H1 (cell line): Measurements from ENCODE around the gene HLF. TPM values are rescaled to one million over a fixed set of nuclear protein-coding genes. Genes with fewer than 3 reads are reported as not detected.

ENCODE experiments used
- CTCF ChIA-PET: fragments of 300-600 bp; sonication (Branson Sonifier 250); formaldehyde crosslinking; loops from one replicate; lab custom pipeline; 2021; ENCODE audit not compliant: partially characterized antibody; lab: Charles Lee
- POLR2A ChIA-PET: fragments of 300-600 bp; sonication (Branson Sonifier 250); formaldehyde crosslinking; loops from one replicate; lab custom pipeline; 2021; ENCODE audit warnings: inconsistent platforms; ENCODE audit not compliant: partially characterized antibody; lab: Charles Lee
- DNase-seq, 2 experiments: peaks; one replicate each; pipeline versions ENCODE4 v3.0.0 to v3.0.0-alpha.2; 2010 to 2022; ENCODE audit warnings: low spot score in 2 of 2, low read depth in 1 of 2, mixed read lengths in 1 of 2
- FAIRE-seq: peaks from 2 replicates; lab custom pipeline; 2011; peaks lifted over from hg19 to GRCh38; lab: Jason Lieb, UNC
- H2AFZ ChIP-seq: 2 replicates; pipeline ENCODE4 v1.8.1; 2012; ENCODE audit warnings: low read length, inconsistent platforms
- H2AK5ac ChIP-seq: 2 replicates; pipeline ENCODE4 v1.6.1; 2013; ENCODE audit warnings: low read depth, low read length
- H2BK120ac ChIP-seq: replicated peaks from 2 replicates; pipeline ENCODE3; 2013; ENCODE audit warnings: low read depth, low read length, inconsistent platforms
- H2BK12ac ChIP-seq: 2 replicates; pipeline ENCODE4 v1.6.1; 2013; ENCODE audit warnings: low read depth, low read length
- H2BK15ac ChIP-seq: 2 replicates; pipeline ENCODE4 v1.6.1; 2013; ENCODE audit warnings: low read length
- H2BK20ac ChIP-seq: 2 replicates; pipeline ENCODE4 v1.6.1; 2013; ENCODE audit warnings: low read length
- H2BK5ac ChIP-seq: 2 replicates; pipeline ENCODE4 v1.6.1; 2013; ENCODE audit warnings: low read depth, low read length
- H3K14ac ChIP-seq: 2 replicates; pipeline ENCODE4 v1.6.1; 2013; ENCODE audit warnings: inconsistent platforms; ENCODE audit not compliant: insufficient read length
- H3K18ac ChIP-seq: 2 replicates; pipeline ENCODE4 v1.6.1; 2013; ENCODE audit warnings: low read length; ENCODE audit errors: extremely low read depth
- H3K23ac ChIP-seq: 2 replicates; pipeline ENCODE4 v1.6.1; 2013; ENCODE audit warnings: inconsistent platforms; ENCODE audit not compliant: insufficient read length
- H3K23me2 ChIP-seq: 2 replicates; pipeline ENCODE4 v1.6.1; 2013; ENCODE audit warnings: low read depth, low read length
- H3K27ac ChIP-seq: 2 replicates; pipeline ENCODE4 v1.6.1; 2011; ENCODE audit warnings: low read depth, low read length, inconsistent platforms
- H3K27me3 ChIP-seq, 4 experiments: replicated peaks in 1 of 4; 1 replicate in 1 of 4; 2 replicates in 3 of 4; pipeline versions ENCODE4 v1.6.1 to v1.8.1; 2011 to 2013; ENCODE audit warnings: low read length in 3 of 4, mild to moderate bottlenecking in 3 of 4, inconsistent platforms in 2 of 4, mixed read lengths in 2 of 4, moderate library complexity in 1 of 4; ENCODE audit not compliant: control insufficient read depth in 3 of 4, insufficient read depth in 3 of 4; ENCODE audit errors: extremely low read depth in 1 of 4
- H3K36me3 ChIP-seq, 4 experiments: 2 replicates each; pipeline versions ENCODE4 v1.6.1 to v1.8.1; 2011 to 2013; ENCODE audit warnings: mild to moderate bottlenecking in 4 of 4, low read length in 3 of 4, moderate library complexity in 2 of 4, control low read depth in 1 of 4, inconsistent platforms in 1 of 4; ENCODE audit not compliant: insufficient read depth in 4 of 4, control insufficient read depth in 2 of 4
- H3K4ac ChIP-seq: replicated peaks from 2 replicates; pipeline ENCODE3; 2013; ENCODE audit warnings: low read length, low read depth, mixed read lengths, inconsistent platforms; ENCODE audit not compliant: insufficient read length
- H3K4me1 ChIP-seq, 4 experiments: replicated peaks in 1 of 4; 1 replicate in 1 of 4; 2 replicates in 3 of 4; pipeline versions ENCODE4 v1.6.1 to v1.8.1; 2011 to 2013; ENCODE audit warnings: low read length in 3 of 4, inconsistent platforms in 2 of 4, mixed read lengths in 1 of 4; ENCODE audit not compliant: insufficient read depth in 4 of 4, control insufficient read depth in 3 of 4
- H3K4me2 ChIP-seq, 2 experiments: 2 replicates each; pipeline versions ENCODE4 v1.6.1 to v1.8.1; 2011 to 2013; ENCODE audit warnings: low read depth in 2 of 2, low read length in 2 of 2, control low read depth in 1 of 2, inconsistent platforms in 1 of 2, mild to moderate bottlenecking in 1 of 2; ENCODE audit not compliant: insufficient read depth in 1 of 2
- H3K4me3 ChIP-seq, 4 experiments: fragments of 200-600, 300-600 bp in 1 of 4; sonication (generic), shearing (Covaris generic), sonication (Bioruptor Twin) in 1 of 4; 2 replicates each; pipeline versions ENCODE4 v1.5.1 to v1.8.1; 2011 to 2016; ENCODE audit warnings: low read length in 4 of 4, low read depth in 3 of 4, control low read depth in 2 of 4, inconsistent platforms in 2 of 4, mild to moderate bottlenecking in 2 of 4, mixed read lengths in 1 of 4, moderate library complexity in 1 of 4; ENCODE audit not compliant: insufficient read depth in 2 of 4; ENCODE audit errors: extremely low read depth in 1 of 4
- H3K56ac ChIP-seq: replicated peaks from 2 replicates; pipeline ENCODE3; 2013; ENCODE audit warnings: low read depth, mild to moderate bottlenecking, mixed read lengths, low read length, inconsistent platforms; ENCODE audit not compliant: insufficient read length
- H3K79me1 ChIP-seq: 2 replicates; pipeline ENCODE4 v1.6.1; 2013; ENCODE audit warnings: low read depth, low read length, control low read depth
- H3K79me2 ChIP-seq, 2 experiments: 2 replicates each; pipeline versions ENCODE4 v1.6.1 to v1.8.1; 2012 to 2013; ENCODE audit warnings: low read length in 2 of 2, mild to moderate bottlenecking in 2 of 2, inconsistent platforms in 1 of 2; ENCODE audit not compliant: insufficient read depth in 2 of 2, control insufficient read depth in 1 of 2
- H3K9ac ChIP-seq, 4 experiments: replicated peaks in 1 of 4; 1 replicate in 1 of 4; 2 replicates in 3 of 4; pipeline versions ENCODE4 v1.6.1 to v1.8.1; 2011 to 2013; ENCODE audit warnings: low read depth in 3 of 4, low read length in 3 of 4, control low read depth in 2 of 4, mild to moderate bottlenecking in 2 of 4, moderate library complexity in 2 of 4, inconsistent platforms in 1 of 4; ENCODE audit errors: extremely low read depth in 1 of 4
- H3K9me3 ChIP-seq, 2 experiments: 2 replicates each; pipeline versions ENCODE4 v1.6.1 to v1.8.1; 2012 to 2013; ENCODE audit warnings: mild to moderate bottlenecking in 2 of 2, moderate library complexity in 2 of 2, control low read depth in 1 of 2, inconsistent platforms in 1 of 2, low read depth in 1 of 2, low read length in 1 of 2, mixed read lengths in 1 of 2; ENCODE audit not compliant: insufficient read depth in 2 of 2
- H4K20me1 ChIP-seq, 2 experiments: replicated peaks in 1 of 2; 2 replicates each; pipeline versions ENCODE3 to v1.8.1; 2011 to 2013; ENCODE audit warnings: inconsistent platforms in 2 of 2, low read length in 2 of 2, mild to moderate bottlenecking in 1 of 2; ENCODE audit not compliant: insufficient read depth in 2 of 2, control insufficient read depth in 1 of 2
- H4K5ac ChIP-seq: 2 replicates; pipeline ENCODE4 v1.6.1; 2013; ENCODE audit warnings: low read length, low read depth, mixed read lengths, inconsistent platforms; ENCODE audit not compliant: insufficient read length
- H4K8ac ChIP-seq: 2 replicates; pipeline ENCODE4 v1.8.0; 2013; ENCODE audit warnings: mild to moderate bottlenecking, moderate library complexity, low read length, inconsistent platforms; ENCODE audit not compliant: insufficient read depth; ENCODE audit errors: extremely low read depth
- H4K91ac ChIP-seq: replicated peaks from 2 replicates; pipeline ENCODE3; 2013; ENCODE audit warnings: low read length, mixed read lengths, inconsistent platforms; ENCODE audit not compliant: insufficient read length
- EZH2 ChIP-seq: fragments of 200-600 bp; sonication (generic); IDR thresholded peaks from 2 replicates; pipeline ENCODE4 v1.7.1; 2012; ENCODE audit warnings: low read depth, mild to moderate bottlenecking, moderate library complexity, low read length, inconsistent platforms; ENCODE audit not compliant: severe bottlenecking
- GABPA ChIP-seq: IDR thresholded peaks from 2 replicates; pipeline ENCODE4 v1.6.1; 2011; ENCODE audit warnings: mild to moderate bottlenecking, low read length, moderate library complexity, borderline replicate concordance; ENCODE audit not compliant: insufficient read depth
- HDAC6 ChIP-seq: IDR thresholded peaks from one replicate; pipeline ENCODE4 v1.7.1; 2012; ENCODE audit warnings: low read depth, mild to moderate bottlenecking, inconsistent platforms, low read length, moderate library complexity
- KDM1A ChIP-seq: fragments of 200-600, 300-600 bp; sonication (generic); IDR thresholded peaks from 2 replicates; pipeline ENCODE4 v1.7.1; 2016; ENCODE audit warnings: mild to moderate bottlenecking, low read length, borderline replicate concordance
- PHF8 ChIP-seq: fragments of 200-600 bp; sonication (generic); conservative IDR thresholded peaks from 2 replicates; pipeline ENCODE4 v1.7.1; 2012; ENCODE audit warnings: low read depth, mild to moderate bottlenecking, inconsistent platforms, low read length, moderate library complexity
- POLR2A ChIP-seq, 2 experiments: IDR thresholded peaks; 1 replicate in 1 of 2; 2 replicates in 1 of 2; pipeline ENCODE4 v1.6.1; 2011; ENCODE audit warnings: low read depth in 2 of 2, low read length in 2 of 2, mild to moderate bottlenecking in 2 of 2; ENCODE audit errors: control extremely low read depth in 1 of 2
- POLR2AphosphoS5 ChIP-seq: IDR thresholded peaks from 2 replicates; pipeline ENCODE4 v1.6.1; 2011; ENCODE audit warnings: low read depth, low read length
- RBBP5 ChIP-seq: IDR thresholded peaks from 2 replicates; pipeline ENCODE4 v1.7.1; 2012; ENCODE audit warnings: low read depth, mild to moderate bottlenecking, inconsistent platforms, low read length, moderate library complexity, borderline replicate concordance
- SP4 ChIP-seq: IDR thresholded peaks from 2 replicates; pipeline ENCODE4 v1.6.1; 2012; ENCODE audit warnings: low read length, inconsistent platforms
- WGBS, 2 experiments: shearing (Covaris generic) in 1 of 2; methylation state at CpG; one replicate each; pipeline versions ENCODE4 v1.1.6 to v1.1.7; 2013 to 2015; ENCODE audit warnings: low lambda C conversion rate in 2 of 2, mixed read lengths in 2 of 2, inconsistent platforms in 1 of 2, low coverage in 1 of 2, missing lambda C conversion rate in 1 of 2; ENCODE audit not compliant: insufficient replicate concordance in 2 of 2, insufficient coverage in 1 of 2, insufficient read length in 1 of 2; ENCODE audit errors: extremely low coverage in 1 of 2, missing lambda C conversion rate in 1 of 2; 5-methylcytosine and 5-hydroxymethylcytosine counted together
- long read RNA-seq, 2 experiments: library from RNA in 1 of 2; library from capped mRNA in 1 of 2; stranded (forward); transcript quantifications; one replicate each; pipeline ENCODE4 v2.0.0, GENCODE V29; 2021; ENCODE audit warnings: inconsistent platforms in 1 of 2
- polyA minus RNA-seq, 3 experiments: library from RNA; depleted of rRNA, polyadenylated mRNA; stranded (reverse); fragments of >200 nt; gene quantifications; 1 replicate in 2 of 3; 2 replicates in 1 of 3; pipeline ENCODE4 v1.2.3, GENCODE V29; 2011
- polyA plus RNA-seq, 7 experiments: library from polyadenylated mRNA; depleted of rRNA in 3 of 7; stranded (reverse) in 5 of 7; unstranded in 2 of 7; fragments of >200 nt in 5 of 7; fragments of 200-250 nt in 2 of 7; gene quantifications; 1 replicate in 5 of 7; 2 replicates in 1 of 7; 4 replicates in 1 of 7; pipeline versions ENCODE4 v1.2.1 to v1.2.3, GENCODE V29; 2011 to 2013; ENCODE audit warnings: missing spikeins in 2 of 7, mixed read lengths in 2 of 7
- total RNA-seq: library from RNA; stranded (reverse); fragmentation: NEBNext Ultra II Directional; extraction: Animal tissue kit (Norgen Biotek cat#: 25700); gene quantifications from 2 replicates; pipeline ENCODE4 v1.2.1, GENCODE V29; 2021

Gene HLF, protein sequence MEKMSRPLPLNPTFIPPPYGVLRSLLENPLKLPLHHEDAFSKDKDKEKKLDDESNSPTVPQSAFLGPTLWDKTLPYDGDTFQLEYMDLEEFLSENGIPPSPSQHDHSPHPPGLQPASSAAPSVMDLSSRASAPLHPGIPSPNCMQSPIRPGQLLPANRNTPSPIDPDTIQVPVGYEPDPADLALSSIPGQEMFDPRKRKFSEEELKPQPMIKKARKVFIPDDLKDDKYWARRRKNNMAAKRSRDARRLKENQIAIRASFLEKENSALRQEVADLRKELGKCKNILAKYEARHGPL
- total RNA-seq, result 0.38 and 0.60 TPM in 2 replicates
- 0.36 and 0.39 TPM in 2 replicates for polyA plus RNA-seq (2011; rRNA removed)
- polyA plus RNA-seq (2011; cell fraction: cytosol; rRNA removed), result 0.35 TPM
- 0.21 TPM for polyA plus RNA-seq (2011; cell fraction: nucleus; rRNA removed)
- polyA plus RNA-seq (2012, experiment 1 of 2), result 0.25 to 0.32 TPM (median 0.27 TPM) in 3 of 4 replicates, not detected in the other
- polyA plus RNA-seq (2012, experiment 2 of 2), result 0.16 TPM
- polyA plus RNA-seq (2013, experiment 1 of 2), result 0.22 TPM
- polyA plus RNA-seq (2013, experiment 2 of 2), result 0.26 TPM
- 0.38 and 1.6 TPM in 2 replicates for polyA minus RNA-seq (2011; rRNA and poly(A)+ RNA removed)
- not detected for polyA minus RNA-seq (2011; cell fraction: cytosol; rRNA and poly(A)+ RNA removed)
- polyA minus RNA-seq (2011; cell fraction: nucleus; rRNA and poly(A)+ RNA removed), result 1.8 TPM
- long read RNA-seq, experiment 1, result 0 reads
- long read RNA-seq, experiment 2, result 0 reads

GRCh38 chr17:55264645-55265298, at the start of gene HLF:
TSS of gene HLF (plus strand) at chr17:55264960. CDS start at chr17:55265485, 525 bp downstream.
- Histone ChIP-seq H3K27ac (no peak within 1 kb of the TSS), H3K27me3 (peaks cover 19 to 56% (median 46%) of the 10 kb centered on the region in 4 experiments), H3K79me2 (no peaks in the 10 kb centered on the region), H4K8ac (no peak within 1 kb of the TSS; the same call in none of the 2 replicates), H3K23me2 (peaks cover 10% of the 10 kb centered on the region; the same call in 1 of the 2 replicates), H3K4me2 (peak within 1 kb of the TSS; percentile 79 to 98), H3K14ac (no peak within 1 kb of the TSS), H2AFZ (no peak within 1 kb of the TSS), H3K36me3 (no peaks in the 10 kb centered on the region), H3K56ac (no peak within 1 kb of the TSS), H2BK15ac (no peak within 1 kb of the TSS), H3K4ac (no peak within 1 kb of the TSS), H2BK12ac (no peak within 1 kb of the TSS), H3K4me3 (peak within 1 kb of the TSS; percentile 31 to 70 (median 40)), H2BK120ac (no peak within 1 kb of the TSS), H3K9me3 (no peaks in the 10 kb centered on the region; a peak in 2 of 4 replicates), H2BK20ac (no peak within 1 kb of the TSS), H4K91ac (no peak within 1 kb of the TSS), H3K9ac (no peak within 1 kb of the TSS; a peak in 1 of 7 replicates), H3K18ac (no peak within 1 kb of the TSS), H2BK5ac (no peak within 1 kb of the TSS), H2AK5ac (no peak within 1 kb of the TSS), H3K4me1 (peaks cover 0 to 14% (median 7%) of the 10 kb centered on the region in 4 experiments; a peak in 4 of 7 replicates), H4K20me1 (peaks cover 0 to 4% of the 10 kb centered on the region in 2 experiments), H4K5ac (no peak within 1 kb of the TSS), H3K79me1 (no peaks in the 10 kb centered on the region), H3K23ac (no peak within 1 kb of the TSS)
- DNase-seq (peak; percentile 23 to 75), FAIRE-seq (no peak)
- ChIA-PET POLR2A (interaction anchor here (2.5 kb wide), 1 partner anchor 26 kb away, joined by 9 read pairs; no protein-coding TSS in a partner anchor), CTCF (interaction anchor here (1.0 to 2.7 kb wide), 3 partner anchors 22 to 92 kb away, joined by 3 to 11 read pairs (median 3); no protein-coding TSS in a partner anchor)
- WGBS, 2 experiments, result 4% methylated on average over 25 of the region's 64 CpGs; no CpG with 5 or more reads in 1 of the 2 experiments
- no peak for TF ChIP-seq SP4
- no peak for TF ChIP-seq EZH2
- 0 out of 2 replicates have a peak, but pooled peaks have one; percentile 21 for TF ChIP-seq PHF8
- no peak for TF ChIP-seq POLR2A (IDR thresholded peaks at IDR 0.05; ENCODE audit: control extremely low read depth in 1 of 2, low read depth in 2 of 2, low read length in 2 of 2)
- peak; percentile 58; the same call in 1 of the 2 replicates for TF ChIP-seq RBBP5
- no peak for TF ChIP-seq HDAC6
- TF ChIP-seq POLR2AphosphoS5, result no peak
- TF ChIP-seq GABPA, result no peak
- TF ChIP-seq KDM1A, result peak; percentile 58; the same call in 1 of the 2 replicates
